ENCODE results near the gene RTKN.
"Not testable (repeated sequence)": the region's sequence is repeated elsewhere in the genome, so short reads cannot be mapped to it uniquely, and the experiment has no call there.

The RTKN gene

GRCh38 chr2:74486141-74486540 lies 44.4 kb upstream of the RTKN start:
- Histone ChIP-seq H3K79me1 (ENCODE audit: low read depth, low read length) (peaks cover 12% of the 10 kb centered on the region), H3K23ac (ENCODE audit: low read depth, low read length, poor library complexity) (no peak overlapping the region), H3K4me3 (ENCODE audit: low read length in 2 of 2) (no peak overlapping the region), H2BK120ac (ENCODE audit: low read depth, low read length) (no peak overlapping the region), H3K4ac (ENCODE audit: low read length) (no peak overlapping the region), H2AK5ac (ENCODE audit: low read depth, low read length) (no peak overlapping the region), H3K18ac (ENCODE audit: low read length) (no peak overlapping the region), H2BK12ac (ENCODE audit: low read length) (no peak overlapping the region), H2BK5ac (ENCODE audit: low read length) (no peak overlapping the region), H3K36me3 (replicated peaks in 1 of 2; ENCODE audit: control insufficient read depth in 2 of 2, insufficient read depth in 2 of 2, low read length in 2 of 2) (peaks cover 11 to 26% of the 10 kb centered on the region in 2 donors), H2BK15ac (ENCODE audit: low read length) (no peak overlapping the region), H4K8ac (ENCODE audit: low read depth, low read length) (no peak overlapping the region), H3K9me3 (replicated peaks in 1 of 2; ENCODE audit: control insufficient read depth in 2 of 2, insufficient read depth in 1 of 2, low read depth in 1 of 2, low read length in 2 of 2) (no peaks in the 10 kb centered on the region), H4K91ac (ENCODE audit: low read depth, low read length, poor library complexity) (no peak overlapping the region), H3K9ac (ENCODE audit: low read depth, low read length, poor library complexity) (no peak overlapping the region), H3K27me3 (ENCODE audit: control insufficient read depth in 3 of 3, insufficient read depth in 3 of 3, low read depth in 1 of 3, low read length in 3 of 3) (no peaks in the 10 kb centered on the region), H3K14ac (ENCODE audit: low read length) (no peak overlapping the region), H3K4me2 (ENCODE audit: insufficient read depth, low read length, poor library complexity, severe bottlenecking) (no peak overlapping the region), H2AFZ (ENCODE audit: low read length) (no peak overlapping the region), H3K27ac (replicated peaks; ENCODE audit: low read length) (no peak overlapping the region), H3K4me1 (ENCODE audit: control insufficient read depth in 2 of 2, insufficient read depth in 1 of 2, low read depth in 1 of 2, low read length in 2 of 2) (peaks cover 7 to 10% of the 10 kb centered on the region in 2 donors)
- no CpG with 5 or more reads among the region's 2 CpGs for WGBS, 2 donors (ENCODE audit: extremely low coverage in 2 of 2, insufficient read length in 2 of 2, insufficient replicate concordance in 1 of 2)
- DNase-seq (ENCODE audit: low spot score): no peak

- Histone ChIP-seq H3K4me2 (ENCODE audit: insufficient read depth, low read length, poor library complexity, severe bottlenecking) (peak overlapping the region; percentile 72), H3K79me1 (ENCODE audit: low read depth, low read length) (peaks cover 12% of the 10 kb centered on the region), H3K27ac (replicated peaks; ENCODE audit: low read length) (peak overlapping the region; percentile 50), H3K4me1 (ENCODE audit: control insufficient read depth in 2 of 2, insufficient read depth in 1 of 2, low read depth in 1 of 2, low read length in 2 of 2) (peaks cover 9 to 14% of the 10 kb centered on the region in 2 donors), H3K9ac (ENCODE audit: low read depth, low read length, poor library complexity) (peak overlapping the region; percentile 72), H3K4me3 (ENCODE audit: low read length in 2 of 2) (peak overlapping the region; percentile 81 to 85), H2BK5ac (ENCODE audit: low read length) (peak overlapping the region; percentile 88), H3K36me3 (replicated peaks in 1 of 2; ENCODE audit: control insufficient read depth in 2 of 2, insufficient read depth in 2 of 2, low read length in 2 of 2) (peaks cover 7 to 35% of the 10 kb centered on the region in 2 donors), H2AFZ (ENCODE audit: low read length) (peak overlapping the region; percentile 93)
- not testable (repeated sequence) for H2BK120ac ChIP-seq (ENCODE audit: low read depth, low read length); H2AK5ac ChIP-seq (ENCODE audit: low read depth, low read length); H3K9me3 ChIP-seq (replicated peaks in 1 of 2; ENCODE audit: control insufficient read depth in 2 of 2, insufficient read depth in 1 of 2, low read depth in 1 of 2, low read length in 2 of 2); H3K4ac ChIP-seq (ENCODE audit: low read length); H4K91ac ChIP-seq (ENCODE audit: low read depth, low read length, poor library complexity); H3K14ac ChIP-seq (ENCODE audit: low read length); H3K27me3 ChIP-seq (ENCODE audit: control insufficient read depth in 3 of 3, insufficient read depth in 3 of 3, low read depth in 1 of 3, low read length in 3 of 3); DNase-seq (ENCODE audit: low spot score); H3K23ac ChIP-seq (ENCODE audit: low read depth, low read length, poor library complexity); H2BK12ac ChIP-seq (ENCODE audit: low read length); H4K8ac ChIP-seq (ENCODE audit: low read depth, low read length); H3K18ac ChIP-seq (ENCODE audit: low read length); H2BK15ac ChIP-seq (ENCODE audit: low read length)
- no CpG with 5 or more reads among the region's 19 CpGs for WGBS, 2 donors (ENCODE audit: extremely low coverage in 2 of 2, insufficient read length in 2 of 2, insufficient replicate concordance in 1 of 2)
Measured at GRCh38 chr2:74483675-74484164, 42.0 kb upstream of the RTKN start.

- Histone ChIP-seq H3K23ac (ENCODE audit: low read depth, low read length, poor library complexity) (peak within 1 kb of the TSS; percentile 98), H2BK12ac (ENCODE audit: low read length) (no peak within 1 kb of the TSS), H3K79me1 (ENCODE audit: low read depth, low read length) (peaks cover 12% of the 10 kb centered on the region), H3K4me1 (ENCODE audit: control insufficient read depth in 2 of 2, insufficient read depth in 1 of 2, low read depth in 1 of 2, low read length in 2 of 2) (peaks cover 9 to 14% of the 10 kb centered on the region in 2 donors), H2AK5ac (ENCODE audit: low read depth, low read length) (peak within 1 kb of the TSS; percentile 91), H2BK5ac (ENCODE audit: low read length) (peak within 1 kb of the TSS; percentile 88), H3K9me3 (replicated peaks in 1 of 2; ENCODE audit: control insufficient read depth in 2 of 2, insufficient read depth in 1 of 2, low read depth in 1 of 2, low read length in 2 of 2) (no peaks in the 10 kb centered on the region), H3K9ac (ENCODE audit: low read depth, low read length, poor library complexity) (peak within 1 kb of the TSS; percentile 99), H3K4me2 (ENCODE audit: insufficient read depth, low read length, poor library complexity, severe bottlenecking) (peak within 1 kb of the TSS; percentile 98), H4K8ac (ENCODE audit: low read depth, low read length) (peak within 1 kb of the TSS; percentile 78), H3K18ac (ENCODE audit: low read length) (peak within 1 kb of the TSS; percentile 99), H3K36me3 (replicated peaks in 1 of 2; ENCODE audit: control insufficient read depth in 2 of 2, insufficient read depth in 2 of 2, low read length in 2 of 2) (peaks cover 7 to 33% of the 10 kb centered on the region in 2 donors), H3K27me3 (ENCODE audit: control insufficient read depth in 3 of 3, insufficient read depth in 3 of 3, low read depth in 1 of 3, low read length in 3 of 3) (no peaks in the 10 kb centered on the region), H2BK120ac (ENCODE audit: low read depth, low read length) (peak within 1 kb of the TSS; percentile 67), H2AFZ (ENCODE audit: low read length) (peak within 1 kb of the TSS; percentile 93), H3K27ac (replicated peaks; ENCODE audit: low read length) (peak within 1 kb of the TSS; percentile 75), H3K4me3 (ENCODE audit: low read length in 2 of 2) (peak within 1 kb of the TSS; percentile 81 to 85), H3K4ac (ENCODE audit: low read length) (peak within 1 kb of the TSS; percentile 3), H2BK15ac (ENCODE audit: low read length) (peak within 1 kb of the TSS; percentile 99), H3K14ac (ENCODE audit: low read length) (peak within 1 kb of the TSS; percentile 100), H4K91ac (ENCODE audit: low read depth, low read length, poor library complexity) (no peak within 1 kb of the TSS)
- peak; percentile 94 for DNase-seq (ENCODE audit: low spot score)
- WGBS, 2 donors (ENCODE audit: extremely low coverage in 2 of 2, insufficient read length in 2 of 2, insufficient replicate concordance in 1 of 2): no CpG with 5 or more reads among the region's 50 CpGs
Measured at GRCh38 chr2:74482801-74483674, 41.3 kb upstream of the RTKN start, which contains the start of the genes CCDC142 and TTC31. Gene CCDC142 (minus strand): TSS chr2:74482998. CDS start chr2:74482837, 161 bp downstream. Gene TTC31 (plus strand): TSS chr2:74483081. CDS start chr2:74483096, 15 bp downstream.

All from neuronal stem cell (in vitro differentiated cells).